ENCODE measurements around the gene TPO. TPM values are rescaled to one million over a fixed set of nuclear protein-coding genes. Genes with fewer than 3 reads are reported as not detected.

Gene TPO
- total RNA-seq, 1 donor from 2014 or later = not detected

- no peak for DNase-seq (ENCODE audit: low read depth in 2 of 2)
Observed at GRCh38 chr2:1581965-1582625, 168.8 kb downstream of the TPO start.

GRCh38 chr2:1582891-1583341 lies 169.7 kb downstream of the TPO start:
- DNase-seq (ENCODE audit: low read depth in 2 of 2) = no peak

GRCh38 chr2:1584051-1584531 lies 170.8 kb downstream of the TPO start:
- no peak for DNase-seq (ENCODE audit: low read depth in 2 of 2)

- DNase-seq (ENCODE audit: low read depth in 2 of 2) = peak in 1 of 2 donors; percentile 44
Observed at GRCh38 chr2:1584691-1585485, 171.6 kb downstream of the TPO start.

GRCh38 chr2:1585635-1586034 lies 172.4 kb downstream of the TPO start:
- no peak for DNase-seq (ENCODE audit: low read depth in 2 of 2)

- DNase-seq (ENCODE audit: low read depth in 2 of 2) = no peak
Observed at GRCh38 chr2:1586251-1586922, 173.1 kb downstream of the TPO start.

- no peak for DNase-seq (ENCODE audit: low read depth in 2 of 2)
Observed at GRCh38 chr2:1586923-1587840, 173.9 kb downstream of the TPO start.

GRCh38 chr2:1588051-1588977 lies 175.1 kb downstream of the TPO start:
- DNase-seq (ENCODE audit: low read depth in 2 of 2) = no peak

- peak in 1 of 2 donors; percentile 39 for DNase-seq (ENCODE audit: low read depth in 2 of 2)
Observed at GRCh38 chr2:1588978-1589621, 175.8 kb downstream of the TPO start.

- DNase-seq (ENCODE audit: low read depth in 2 of 2) = peak; percentile 74 to 96
Observed at GRCh38 chr2:1590596-1591460, 177.6 kb downstream of the TPO start.

- peak; percentile 57 to 59 for DNase-seq (ENCODE audit: low read depth in 2 of 2)
Observed at GRCh38 chr2:1591461-1591770, 178.2 kb downstream of the TPO start.

Measured in lung microvascular endothelial cell (primary cell).